T-helper 1 cell (primary cell): ENCODE data around the gene A4GALT.
"Not testable (repeated sequence)": the region's sequence is repeated elsewhere in the genome, so short reads cannot be mapped to it uniquely, and the experiment has no call there.

Experiments
- DNase-seq, 5 donors: peaks; one replicate each; pipeline ENCODE4 v3.0.0-alpha.2; 2012 to 2020
- total RNA-seq, 4 donors: gene quantifications; one replicate each; lab custom pipeline; 2026; lab: John Stamatoyannopoulos, UW

A4GALT gene
- 0 to 0.36 (median 0) reads per million in 4 donors for total RNA-seq

- DNase-seq = no peak
Observed at GRCh38 chr22:42720263-42721044, at the start of gene A4GALT. A4GALT (minus strand) TSS chr22:42720870; CDS start chr22:42693951, 26,919 bp downstream.

DNA sequence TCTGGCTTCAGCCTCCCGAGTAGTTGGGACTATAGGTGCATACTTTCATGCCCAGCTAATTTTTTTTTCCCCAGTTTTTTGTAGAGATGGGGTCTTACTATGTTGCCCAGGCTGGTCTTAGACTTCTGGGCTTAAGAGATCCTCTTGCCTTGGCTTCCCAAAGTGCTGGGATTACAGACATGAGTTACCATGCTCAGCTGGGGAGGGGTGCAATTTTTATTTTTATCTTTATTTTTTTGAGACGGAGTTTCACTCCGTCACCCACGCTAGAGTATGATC is 49.7 kb upstream of the A4GALT start:
- no peak for DNase-seq

GRCh38 chr22:42769574-42770447 is 49.1 kb upstream of the A4GALT start:
- DNase-seq = no peak

- DNase-seq = no peak
Observed at GRCh38 chr22:42769238-42769573, 48.5 kb upstream of the A4GALT start.

- DNase-seq = no peak
Observed at GRCh38 chr22:42768385-42769035, 47.8 kb upstream of the A4GALT start.

- no peak for DNase-seq
Observed at GRCh38 chr22:42766860-42767259, 46.2 kb upstream of the A4GALT start.

DNA sequence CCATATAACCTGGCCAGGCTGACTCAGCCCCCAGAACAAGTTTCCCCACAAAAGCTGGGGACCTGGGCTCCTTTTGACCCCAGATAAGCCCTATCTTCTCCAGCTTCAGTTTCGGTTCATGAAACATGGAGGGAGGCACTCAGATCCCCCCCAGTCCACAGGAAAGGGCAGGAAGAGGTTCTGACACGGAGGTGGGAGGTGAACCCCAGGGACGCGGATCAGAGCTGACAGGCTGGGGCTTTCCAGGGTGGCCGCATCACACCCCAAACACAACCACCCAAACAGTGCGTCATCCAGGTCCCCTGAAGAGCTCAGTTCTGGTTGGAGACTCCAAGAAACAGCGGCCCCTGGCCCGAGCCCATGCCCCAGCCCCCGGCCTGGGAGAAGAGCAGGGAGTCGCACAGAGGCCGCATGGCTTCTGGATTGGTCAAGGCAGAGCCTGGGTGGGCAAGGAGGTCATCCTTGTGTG is 44.3 kb upstream of the A4GALT start:
- DNase-seq = no peak

DNA sequence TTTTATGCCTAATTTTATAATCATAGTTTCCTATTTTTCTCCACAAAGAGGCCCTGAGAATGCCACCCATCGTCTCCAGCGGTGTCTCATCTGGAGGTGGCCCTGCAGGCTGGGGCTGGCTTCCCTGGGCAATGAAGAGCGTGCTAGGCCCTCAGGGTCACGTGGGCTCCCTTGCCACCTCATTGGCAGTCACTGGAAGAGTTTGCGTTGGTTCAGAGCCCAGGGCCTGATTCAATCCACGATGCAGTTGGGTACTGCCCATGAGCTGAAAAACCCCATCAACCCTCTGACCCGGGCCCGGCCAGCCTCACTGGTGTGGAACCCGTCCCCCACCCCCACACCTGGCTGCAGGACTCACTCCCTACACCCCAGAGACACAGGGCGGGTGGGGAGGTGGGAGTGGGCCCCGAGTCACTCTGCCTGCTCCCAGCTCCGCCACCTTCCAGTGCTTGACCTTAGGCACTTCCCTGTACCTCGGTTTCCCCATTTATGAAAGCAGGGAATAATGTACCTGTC is 43.4 kb upstream of the A4GALT start:
- no peak for DNase-seq

GRCh38 chr22:42760806-42761565 is 40.3 kb upstream of the A4GALT start:
- no peak for DNase-seq

GRCh38 chr22:42758931-42759629 is 38.4 kb upstream of the A4GALT start:
- DNase-seq = no peak

- DNase-seq = not testable (repeated sequence)
Observed at GRCh38 chr22:42755553-42755952, 34.9 kb upstream of the A4GALT start.

DNA sequence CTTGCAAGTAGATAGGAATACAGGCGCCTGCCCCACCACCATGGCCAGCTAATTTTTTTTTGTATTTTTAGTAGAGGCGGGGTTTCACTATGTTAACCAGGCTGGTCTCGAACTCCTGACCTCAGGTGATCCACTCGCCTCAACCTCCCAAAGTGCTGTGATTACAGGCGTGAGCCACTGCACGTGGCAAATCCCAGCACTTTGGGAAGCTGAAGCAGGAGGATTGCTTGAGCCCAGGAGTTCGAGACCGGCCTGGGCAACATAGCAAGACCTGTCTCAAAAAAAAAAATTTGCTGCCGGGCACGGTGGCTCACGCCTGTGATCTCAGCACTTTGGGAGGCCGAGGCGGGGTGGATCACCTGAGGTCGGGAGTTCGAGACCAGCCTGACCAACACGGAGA is 34.5 kb upstream of the A4GALT start:
- DNase-seq = not testable (repeated sequence)

- DNase-seq = no peak
Observed at GRCh38 chr22:42754658-42755057, 34.0 kb upstream of the A4GALT start.

GRCh38 chr22:42752912-42753311 is 32.2 kb upstream of the A4GALT start:
- no peak for DNase-seq

- DNase-seq = no peak
Observed at GRCh38 chr22:42752230-42752746, 31.6 kb upstream of the A4GALT start.

DNA sequence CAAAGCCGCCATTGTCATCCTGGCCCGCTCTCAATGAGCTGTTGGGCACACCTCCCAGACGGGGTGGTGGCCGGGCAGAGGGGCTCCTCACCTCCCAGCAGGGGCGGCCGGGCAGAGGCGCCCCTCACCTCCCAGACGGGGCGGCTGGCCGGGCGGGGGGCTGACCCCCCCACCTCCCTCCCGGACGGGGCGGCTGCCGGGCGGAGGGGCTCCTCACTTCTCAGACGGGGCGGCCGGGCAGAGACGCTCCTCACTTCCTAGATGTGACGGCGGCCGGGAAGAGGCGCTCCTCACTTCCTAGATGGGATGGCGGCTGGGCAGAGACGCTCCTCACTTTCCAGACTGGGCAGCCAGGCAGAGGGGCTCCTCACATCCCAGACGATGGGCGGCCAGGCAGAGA is 29.8 kb upstream of the A4GALT start:
- DNase-seq = not testable (repeated sequence)

DNA sequence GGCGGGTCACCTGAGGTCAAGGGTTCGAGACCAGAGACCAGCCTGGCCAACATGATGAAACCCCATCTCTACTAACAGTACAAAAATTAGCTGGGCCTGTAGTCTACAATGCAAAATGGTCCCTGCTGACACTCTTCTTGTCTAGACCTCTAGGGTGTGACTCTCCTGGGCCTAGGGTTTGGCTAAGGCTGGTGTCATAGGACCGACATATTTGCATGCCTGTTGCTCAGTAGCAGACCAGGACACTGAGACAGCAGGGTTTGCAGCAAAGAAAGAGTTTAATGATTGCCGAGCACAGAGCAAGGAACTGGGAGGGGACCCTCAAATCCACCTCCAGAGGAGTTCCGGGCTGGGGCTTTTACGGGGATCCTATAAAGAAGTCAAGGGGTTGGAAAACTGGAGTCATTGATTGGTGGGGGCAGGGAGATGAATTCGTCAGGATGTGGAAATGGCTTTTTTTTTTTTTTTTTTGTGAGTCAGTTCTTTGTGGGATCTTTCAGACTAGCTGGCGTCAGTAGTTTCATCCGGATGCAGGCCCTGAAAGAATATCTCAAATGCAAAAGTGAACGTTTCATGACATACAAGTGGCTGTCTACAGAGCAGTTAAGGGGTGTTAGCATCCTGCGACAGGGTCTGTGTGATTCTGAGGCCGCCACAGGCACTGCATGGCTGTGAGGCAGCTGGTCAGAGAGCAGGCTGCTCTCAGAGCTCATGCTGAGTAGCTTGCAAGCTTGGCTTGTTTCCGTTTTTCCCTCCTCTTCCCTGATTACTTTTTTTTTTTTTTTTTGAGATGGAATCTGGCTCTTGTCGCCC is 27.2 kb upstream of the A4GALT start:
- no peak for DNase-seq

GRCh38 chr22:42745118-42745517 is 24.4 kb upstream of the A4GALT start:
- DNase-seq = no peak

DNA sequence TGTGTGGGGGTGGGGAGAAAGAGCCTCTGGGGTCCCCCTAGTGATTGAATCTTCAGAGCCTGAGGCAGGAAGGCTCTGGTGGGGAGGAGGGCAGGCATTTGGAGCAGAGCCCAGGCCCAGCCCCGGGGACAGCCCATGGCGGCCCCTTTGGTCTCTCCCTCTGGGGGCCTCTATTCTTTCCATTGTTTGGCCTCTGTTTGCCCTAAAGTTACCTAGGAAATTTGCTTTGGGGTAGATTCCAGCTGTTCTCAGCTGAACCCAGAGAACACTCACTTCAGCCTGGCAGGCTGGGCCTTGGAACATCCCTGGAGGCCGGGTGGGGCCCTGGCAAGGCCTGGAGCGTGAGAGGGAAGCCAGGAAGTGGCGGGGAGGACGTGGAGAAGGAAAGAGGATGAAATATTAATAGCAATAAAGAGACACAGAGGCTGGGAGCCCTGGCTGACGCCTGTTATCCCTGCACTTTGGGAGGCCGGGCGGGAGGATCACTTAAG is 22.9 kb upstream of the A4GALT start:
- no peak for DNase-seq

GRCh38 chr22:42742940-42743339 is 22.3 kb upstream of the A4GALT start:
- DNase-seq = no peak
